IMR-90 (cell line): ENCODE measurements around the gene CFAP299. TPM values are rescaled to one million over a fixed set of nuclear protein-coding genes. Genes with fewer than 3 reads are reported as not detected.

ENCODE experiments used
- ATAC-seq: fragments of 200-7000 bp; cut with Tn5 transposase; 2 replicates; pipeline ENCODE4 v1.9.1; 2020; ENCODE audit warnings: low read depth, mild to moderate bottlenecking, moderate library complexity
- BruUV-seq: library from RNA; stranded (reverse); fragments of 400-500 nt; replicated peaks from 2 replicates; lab custom pipeline; 2021; lab: Mats Ljungman, UMichigan
- CTCF ChIA-PET: fragments of 300-600 bp; formaldehyde crosslinking; extraction: SDS; loops from one replicate; lab custom pipeline; 2021; ENCODE audit warnings: antibody characterized with exemption; lab: Yijun Ruan, JAX
- POLR2A ChIA-PET: fragments of 300-600 bp; sonication (Branson Sonifier 250); formaldehyde crosslinking; loops from one replicate; lab custom pipeline; 2022; ENCODE audit warnings: antibody characterized with exemption; ENCODE audit not compliant: unreplicated experiment; lab: Charles Lee
- DNase-seq: peaks from one replicate; pipeline ENCODE4 v3.0.0; 2013
- H2AFZ ChIP-seq: replicated peaks from 2 replicates; pipeline ENCODE3; 2013; ENCODE audit warnings: low read length, mild to moderate bottlenecking; ENCODE audit not compliant: poor library complexity
- H2AK5ac ChIP-seq: 2 replicates; pipeline ENCODE4 v1.6.1; 2013; ENCODE audit warnings: low read depth, low read length, inconsistent platforms
- H2AK9ac ChIP-seq: replicated peaks from 2 replicates; pipeline ENCODE3; 2013; ENCODE audit warnings: mild to moderate bottlenecking, low read depth, low read length, moderate library complexity; ENCODE audit not compliant: poor library complexity
- H2BK120ac ChIP-seq: 2 replicates; pipeline ENCODE4 v1.6.1; 2013; ENCODE audit warnings: low read depth, low read length, inconsistent platforms
- H2BK15ac ChIP-seq: 3 replicates; pipeline ENCODE4 v1.6.1; 2013; ENCODE audit warnings: low read depth, low read length, inconsistent platforms
- H2BK20ac ChIP-seq: 2 replicates; pipeline ENCODE4 v1.6.1; 2013; ENCODE audit warnings: low read depth, mild to moderate bottlenecking, inconsistent platforms, low read length, moderate library complexity
- H2BK5ac ChIP-seq: 2 replicates; pipeline ENCODE4 v1.6.1; 2013; ENCODE audit warnings: mild to moderate bottlenecking, low read depth, low read length, inconsistent platforms; ENCODE audit not compliant: poor library complexity, severe bottlenecking
- H3K14ac ChIP-seq: replicated peaks from 2 replicates; pipeline ENCODE4 v1.6.1; 2013; ENCODE audit warnings: low read depth, low read length, inconsistent platforms
- H3K18ac ChIP-seq: 2 replicates; pipeline ENCODE4 v1.6.1; 2013; ENCODE audit warnings: low read depth, low read length, control low read depth
- H3K23ac ChIP-seq: 2 replicates; pipeline ENCODE4 v1.6.1; 2013; ENCODE audit warnings: low read depth, low read length, inconsistent platforms
- H3K27ac ChIP-seq: 2 replicates; pipeline ENCODE4 v1.5.1; 2013; ENCODE audit warnings: mild to moderate bottlenecking, control low read depth, low read length; ENCODE audit not compliant: insufficient read depth
- H3K27me3 ChIP-seq: 2 replicates; pipeline ENCODE4 v1.6.1; 2013; ENCODE audit warnings: low read length; ENCODE audit not compliant: control insufficient read depth, insufficient read depth
- H3K36me3 ChIP-seq: 2 replicates; pipeline ENCODE4 v1.6.1; 2013; ENCODE audit warnings: low read length, mixed read lengths; ENCODE audit not compliant: control insufficient read depth, insufficient read depth
- H3K4ac ChIP-seq: 2 replicates; pipeline ENCODE4 v1.6.1; 2013; ENCODE audit warnings: low read depth, low read length, inconsistent platforms
- H3K4me1 ChIP-seq: 2 replicates; pipeline ENCODE4 v1.6.1; 2013; ENCODE audit warnings: low read length, mixed read lengths; ENCODE audit not compliant: control insufficient read depth, insufficient read depth
- H3K4me2 ChIP-seq: 2 replicates; pipeline ENCODE4 v1.6.1; 2013; ENCODE audit warnings: low read depth, mild to moderate bottlenecking, control low read depth, low read length, moderate library complexity
- H3K4me3 ChIP-seq: 2 replicates; pipeline ENCODE4 v1.5.1; 2013; ENCODE audit warnings: low read depth, mild to moderate bottlenecking, control low read depth, low read length, moderate library complexity; ENCODE audit not compliant: insufficient read depth
- H3K56ac ChIP-seq: 2 replicates; pipeline ENCODE4 v1.6.1; 2013; ENCODE audit warnings: low read length, inconsistent platforms; ENCODE audit not compliant: insufficient read depth; ENCODE audit errors: extremely low read depth
- H3K79me1 ChIP-seq, 2 experiments: 2 replicates each; pipeline ENCODE4 v1.6.1; 2013; ENCODE audit warnings: low read length in 2 of 2, inconsistent platforms in 1 of 2, low read depth in 1 of 2
- H3K9ac ChIP-seq: 2 replicates; pipeline ENCODE4 v1.6.1; 2013; ENCODE audit warnings: low read depth, low read length, control low read depth
- H3K9me1 ChIP-seq: 2 replicates; pipeline ENCODE4 v1.6.1; 2013; ENCODE audit warnings: low read length, inconsistent platforms; ENCODE audit not compliant: insufficient read depth
- H3K9me3 ChIP-seq: 2 replicates; pipeline ENCODE4 v1.6.1; 2013; ENCODE audit warnings: low read length; ENCODE audit not compliant: control insufficient read depth, insufficient read depth
- H4K20me1 ChIP-seq: 2 replicates; pipeline ENCODE4 v1.6.1; 2013; ENCODE audit warnings: low read length, inconsistent platforms; ENCODE audit not compliant: insufficient read depth
- H4K5ac ChIP-seq: 2 replicates; pipeline ENCODE4 v1.6.1; 2013; ENCODE audit warnings: mild to moderate bottlenecking, low read depth, low read length, control low read depth
- H4K8ac ChIP-seq, 2 experiments: 2 replicates each; pipeline ENCODE4 v1.6.1; 2013; ENCODE audit warnings: low read depth in 2 of 2, low read length in 2 of 2, control low read depth in 1 of 2, inconsistent platforms in 1 of 2
- H4K91ac ChIP-seq: 2 replicates; pipeline ENCODE4 v1.6.1; 2013; ENCODE audit warnings: low read depth, low read length, inconsistent platforms; ENCODE audit not compliant: insufficient read depth
- BHLHE40 ChIP-seq: fragments of 150-350 bp; IDR thresholded peaks from 2 replicates; pipeline ENCODE4 v1.6.1; 2016; ENCODE audit warnings: mild to moderate bottlenecking, low read depth, low read length
- CEBPB ChIP-seq: IDR thresholded peaks from 2 replicates; pipeline ENCODE4 v1.6.1; 2012; ENCODE audit warnings: low read depth, low read length, improper control_type of control experiment
- CHD1 ChIP-seq: IDR thresholded peaks from 2 replicates; pipeline ENCODE4 v1.6.1; 2012; ENCODE audit warnings: low read depth, low read length, improper control_type of control experiment
- FOS ChIP-seq: fragments of 150-350 bp; IDR thresholded peaks from 2 replicates; pipeline ENCODE4 v1.6.1; 2016; ENCODE audit warnings: low read depth, low read length
- MAFK ChIP-seq: IDR thresholded peaks from 2 replicates; pipeline ENCODE4 v1.6.1; 2012; ENCODE audit warnings: low read depth, low read length, improper control_type of control experiment
- MAZ ChIP-seq: IDR thresholded peaks from 2 replicates; pipeline ENCODE4 v1.6.1; 2012; ENCODE audit warnings: low read depth, mild to moderate bottlenecking, low read length, improper control_type of control experiment, moderate library complexity, borderline replicate concordance
- MXI1 ChIP-seq: IDR thresholded peaks from 2 replicates; pipeline ENCODE4 v1.6.1; 2012; ENCODE audit warnings: low read depth, mild to moderate bottlenecking, low read length, moderate library complexity, borderline replicate concordance
- NFE2L2 ChIP-seq: fragments of 150-350 bp; IDR thresholded peaks from 2 replicates; pipeline ENCODE4 v1.6.1; 2016; ENCODE audit warnings: low read depth, mild to moderate bottlenecking, low read length
- POLR2A ChIP-seq: IDR thresholded peaks from 2 replicates; pipeline ENCODE4 v1.6.1; 2012; ENCODE audit warnings: mild to moderate bottlenecking, low read depth, low read length
- RAD21 ChIP-seq: IDR thresholded peaks from 2 replicates; pipeline ENCODE4 v1.6.1; 2012; ENCODE audit warnings: low read length, improper control_type of control experiment
- RCOR1 ChIP-seq: IDR thresholded peaks from 2 replicates; pipeline ENCODE4 v1.6.1; 2012; ENCODE audit warnings: mild to moderate bottlenecking, low read length, improper control_type of control experiment; ENCODE audit not compliant: insufficient replicate concordance
- RFX5 ChIP-seq: IDR thresholded peaks from 2 replicates; pipeline ENCODE4 v1.8.0; 2012; ENCODE audit warnings: low read depth, mild to moderate bottlenecking, low read length, moderate library complexity
- SMC3 ChIP-seq: fragments of 150-350 bp; IDR thresholded peaks from 2 replicates; pipeline ENCODE4 v1.6.1; 2016; ENCODE audit warnings: low read depth, mild to moderate bottlenecking, antibody characterized with exemption, low read length, moderate library complexity
- WGBS, 2 experiments: methylation state at CpG; one replicate each; pipeline versions ENCODE4 v1.1.5 to v1.1.7; 2013; ENCODE audit warnings: missing lambda C conversion rate in 2 of 2; ENCODE audit not compliant: insufficient read length in 1 of 2; ENCODE audit errors: extremely low coverage in 2 of 2; 5-methylcytosine and 5-hydroxymethylcytosine counted together
- dilution Hi-C: fragments of 300-500 bp; cut with HindIII; formaldehyde crosslinking; loops from one replicate; pipeline ENCODE4 v1.14.3; 2018; ENCODE audit warnings: low sequenced_read_pairs; ENCODE audit not compliant: unreplicated experiment
- in situ Hi-C: fragments of 300-500 bp; cut with MboI; formaldehyde crosslinking; loops from 3 replicates; pipeline ENCODE4 v1.14.3; 2019; ENCODE audit warnings: low sequenced_read_pairs, inconsistent platforms, mixed read lengths
- intact Hi-C: fragments of 100-400 bp; cut with micrococcal nuclease; formaldehyde crosslinking; loops from 2 replicates; pipeline ENCODE4 v1.10.0; 2022
- polyA plus RNA-seq, 3 experiments: library from polyadenylated mRNA; depleted of rRNA; stranded (reverse); fragments of >200 nt; gene quantifications; 2 replicates each; pipeline ENCODE4 v1.2.3, GENCODE V29; 2012; ENCODE audit warnings: low replicate concordance in 1 of 3
- total RNA-seq: library from RNA; depleted of rRNA; stranded (reverse); fragments of >200 nt; gene quantifications from 2 replicates; pipeline ENCODE4 v1.2.3, GENCODE V29; 2012
- TF ChIP-seq, protein P1 (sequence below): fragments of 150-350 bp; IDR thresholded peaks from 2 replicates; pipeline ENCODE4 v1.6.1; 2016; ENCODE audit warnings: low read depth, mild to moderate bottlenecking, low read length, moderate library complexity, borderline replicate concordance
- TF ChIP-seq, protein P2 (sequence below): fragments of 150-350 bp; IDR thresholded peaks from 2 replicates; pipeline ENCODE4 v1.6.1; 2017; ENCODE audit warnings: mild to moderate bottlenecking, antibody characterized with exemption, low read length, low read depth
- TF ChIP-seq, protein P3 (sequence below): conservative IDR thresholded peaks from 2 replicates; pipeline ENCODE4 v1.5.1; 2012; ENCODE audit warnings: mild to moderate bottlenecking, low read depth, low read length, improper control_type of control experiment

Gene CFAP299
- total and polyA plus RNA-seq, 2 of the 4 experiments (the other 2 are of a cell fraction) = 1.0 to 1.1 TPM

DNA sequence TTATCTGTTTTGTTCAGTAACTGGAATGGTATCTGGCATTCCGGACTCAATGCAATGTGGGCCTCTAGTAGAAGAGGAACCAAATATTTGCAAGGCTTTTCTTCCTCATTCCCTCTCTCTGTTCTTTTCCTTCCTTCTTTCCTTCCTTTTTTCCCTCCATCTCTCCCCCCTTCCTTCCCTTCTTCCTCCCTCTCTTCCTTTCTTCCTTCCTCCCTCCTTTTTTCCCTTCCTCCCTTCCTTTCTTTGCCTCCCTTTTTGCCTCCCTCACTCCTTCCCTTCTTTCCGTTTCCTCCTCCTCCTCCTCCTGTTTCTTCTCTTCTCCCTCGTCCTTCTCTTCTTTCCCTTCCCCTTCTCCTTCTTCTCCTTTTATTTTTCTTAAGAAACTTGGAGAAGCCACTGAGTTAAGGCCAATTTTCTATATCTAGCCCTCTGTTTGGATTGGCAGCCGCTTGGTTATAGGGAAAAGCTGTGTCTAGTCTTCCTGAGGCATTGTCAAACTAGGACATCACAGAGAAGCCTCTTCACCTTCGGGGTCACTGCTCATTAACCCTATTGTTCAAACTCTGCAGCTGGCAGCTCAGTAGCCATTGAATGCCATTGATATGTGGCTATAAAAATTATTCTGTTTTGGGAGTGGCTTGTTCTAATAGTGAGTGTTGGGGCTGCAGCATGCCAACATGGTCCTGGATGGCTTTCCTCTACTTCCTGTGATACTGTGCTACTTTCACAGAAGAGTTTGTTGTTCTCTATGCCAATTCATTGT lies 95.9 kb downstream of the CFAP299 start:
- no peak overlapping the region for H3K4me2 ChIP-seq
- WGBS, 2 experiments = no CpG with 5 or more reads among the region's 5 CpGs
- TF ChIP-seq MAZ (no peak), FOS (no peak), MAFK (no peak), RCOR1 (no peak), RFX5 (no peak), SMC3 (no peak), CHD1 (no peak), NFE2L2 (no peak), RAD21 (no peak), MXI1 (no peak), BHLHE40 (no peak), CEBPB (no peak), POLR2A (no peak)
- TF ChIP-seq, protein P1, sequence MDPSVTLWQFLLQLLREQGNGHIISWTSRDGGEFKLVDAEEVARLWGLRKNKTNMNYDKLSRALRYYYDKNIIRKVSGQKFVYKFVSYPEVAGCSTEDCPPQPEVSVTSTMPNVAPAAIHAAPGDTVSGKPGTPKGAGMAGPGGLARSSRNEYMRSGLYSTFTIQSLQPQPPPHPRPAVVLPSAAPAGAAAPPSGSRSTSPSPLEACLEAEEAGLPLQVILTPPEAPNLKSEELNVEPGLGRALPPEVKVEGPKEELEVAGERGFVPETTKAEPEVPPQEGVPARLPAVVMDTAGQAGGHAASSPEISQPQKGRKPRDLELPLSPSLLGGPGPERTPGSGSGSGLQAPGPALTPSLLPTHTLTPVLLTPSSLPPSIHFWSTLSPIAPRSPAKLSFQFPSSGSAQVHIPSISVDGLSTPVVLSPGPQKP = no peak
- TF ChIP-seq, protein P2, sequence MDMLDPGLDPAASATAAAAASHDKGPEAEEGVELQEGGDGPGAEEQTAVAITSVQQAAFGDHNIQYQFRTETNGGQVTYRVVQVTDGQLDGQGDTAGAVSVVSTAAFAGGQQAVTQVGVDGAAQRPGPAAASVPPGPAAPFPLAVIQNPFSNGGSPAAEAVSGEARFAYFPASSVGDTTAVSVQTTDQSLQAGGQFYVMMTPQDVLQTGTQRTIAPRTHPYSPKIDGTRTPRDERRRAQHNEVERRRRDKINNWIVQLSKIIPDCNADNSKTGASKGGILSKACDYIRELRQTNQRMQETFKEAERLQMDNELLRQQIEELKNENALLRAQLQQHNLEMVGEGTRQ = no peak
- TF ChIP-seq, protein P3, sequence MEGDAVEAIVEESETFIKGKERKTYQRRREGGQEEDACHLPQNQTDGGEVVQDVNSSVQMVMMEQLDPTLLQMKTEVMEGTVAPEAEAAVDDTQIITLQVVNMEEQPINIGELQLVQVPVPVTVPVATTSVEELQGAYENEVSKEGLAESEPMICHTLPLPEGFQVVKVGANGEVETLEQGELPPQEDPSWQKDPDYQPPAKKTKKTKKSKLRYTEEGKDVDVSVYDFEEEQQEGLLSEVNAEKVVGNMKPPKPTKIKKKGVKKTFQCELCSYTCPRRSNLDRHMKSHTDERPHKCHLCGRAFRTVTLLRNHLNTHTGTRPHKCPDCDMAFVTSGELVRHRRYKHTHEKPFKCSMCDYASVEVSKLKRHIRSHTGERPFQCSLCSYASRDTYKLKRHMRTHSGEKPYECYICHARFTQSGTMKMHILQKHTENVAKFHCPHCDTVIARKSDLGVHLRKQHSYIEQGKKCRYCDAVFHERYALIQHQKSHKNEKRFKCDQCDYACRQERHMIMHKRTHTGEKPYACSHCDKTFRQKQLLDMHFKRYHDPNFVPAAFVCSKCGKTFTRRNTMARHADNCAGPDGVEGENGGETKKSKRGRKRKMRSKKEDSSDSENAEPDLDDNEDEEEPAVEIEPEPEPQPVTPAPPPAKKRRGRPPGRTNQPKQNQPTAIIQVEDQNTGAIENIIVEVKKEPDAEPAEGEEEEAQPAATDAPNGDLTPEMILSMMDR = no peak
- DNase-seq (no peak), ATAC-seq (no peak)
- dilution Hi-C loops = no loop called here
- H3K9ac ChIP-seq = no peak overlapping the region
- H3K9me3 ChIP-seq = no peaks in the 10 kb centered on the region
- no peak overlapping the region for H2BK120ac ChIP-seq
- H3K36me3 ChIP-seq = no peaks in the 10 kb centered on the region
- H4K20me1 ChIP-seq = no peaks in the 10 kb centered on the region
- no peak overlapping the region for H3K18ac ChIP-seq
- H3K4me1 ChIP-seq = no peaks in the 10 kb centered on the region; the same call in 1 of the 2 replicates
- no peak overlapping the region for H3K4ac ChIP-seq
- no peaks in the 10 kb centered on the region for H3K9me1 ChIP-seq
- H4K8ac ChIP-seq = no peak overlapping the region
- no peak overlapping the region for H2AFZ ChIP-seq
- H3K27me3 ChIP-seq = no peaks in the 10 kb centered on the region
- H2BK5ac ChIP-seq = no peak overlapping the region
- intact Hi-C loops = no loop called here
- H3K4me3 ChIP-seq = no peak overlapping the region
- CTCF ChIA-PET = no interaction called here
- no peak overlapping the region for H4K91ac ChIP-seq
- no peak overlapping the region for H2BK15ac ChIP-seq
- in situ Hi-C loops = no loop called here
- H3K23ac ChIP-seq = no peak overlapping the region
- H2AK9ac ChIP-seq = no peak overlapping the region
- POLR2A ChIA-PET = no interaction called here
- H2AK5ac ChIP-seq = no peak overlapping the region
- no peak overlapping the region for H2BK20ac ChIP-seq
- H3K14ac ChIP-seq = no peak overlapping the region
- no peak overlapping the region for H3K27ac ChIP-seq
- no peaks in the 10 kb centered on the region for H3K79me1 ChIP-seq
- no TSS peak for BruUV-seq
- H3K56ac ChIP-seq = no peak overlapping the region
- no peak overlapping the region for H4K5ac ChIP-seq
